GM21717 (cell line): ENCODE measurements around the gene CYP4A22.
"Not testable (repeated sequence)": the region's sequence is repeated elsewhere in the genome, so short reads cannot be mapped to it uniquely, and the experiment has no call there.

Experiments used
- ATAC-seq: cut with Tn5 transposase; IDR thresholded peaks from one replicate; pipeline ENCODE4 v1.9.1; 2021; ENCODE audit warnings: mild to moderate bottlenecking, moderate library complexity; ENCODE audit not compliant: unreplicated experiment

CYP4A22 gene

GRCh38 chr1:47184822-47185677, 47.8 kb downstream of the CYP4A22 start:
- ATAC-seq = no peak

- no peak for ATAC-seq
Measured at GRCh38 chr1:47186267-47187185, 49.3 kb downstream of the CYP4A22 start.

- ATAC-seq = no peak
Measured at GRCh38 chr1:47187231-47187925, 50.1 kb downstream of the CYP4A22 start.

- no peak for ATAC-seq
Measured at GRCh38 chr1:47187926-47188250, 50.6 kb downstream of the CYP4A22 start.

GRCh38 chr1:47188791-47189785, 51.8 kb downstream of the CYP4A22 start:
- ATAC-seq = no peak

- ATAC-seq = no peak
Measured at GRCh38 chr1:47189844-47190508, 52.7 kb downstream of the CYP4A22 start, which contains the start of gene PDZK1IP1. PDZK1IP1 (minus strand) TSS chr1:47190036; CDS start chr1:47189932, 104 bp downstream.

- ATAC-seq = no peak
Measured at GRCh38 chr1:47190509-47190855, 53.2 kb downstream of the CYP4A22 start.

- no peak for ATAC-seq
Measured at GRCh38 chr1:47190857-47191256, 53.6 kb downstream of the CYP4A22 start.

- no peak for ATAC-seq
Measured at GRCh38 chr1:47191940-47192457, 54.8 kb downstream of the CYP4A22 start.

- ATAC-seq = peak; percentile 74
Measured at GRCh38 chr1:47192458-47193384, 55.5 kb downstream of the CYP4A22 start.

- not testable (repeated sequence) for ATAC-seq
Measured at GRCh38 chr1:47193496-47193895, 56.3 kb downstream of the CYP4A22 start.

- no peak for ATAC-seq
Measured at GRCh38 chr1:47194311-47194710, 57.1 kb downstream of the CYP4A22 start.

- not testable (repeated sequence) for ATAC-seq
Measured at GRCh38 chr1:47195981-47196380, 58.7 kb downstream of the CYP4A22 start.

- no peak for ATAC-seq
Measured at GRCh38 chr1:47196622-47197021, 59.4 kb downstream of the CYP4A22 start.

- ATAC-seq = no peak
Measured at GRCh38 chr1:47198214-47198613, 61.0 kb downstream of the CYP4A22 start.
